Measurements from ENCODE around the gene AQP1.

DNA sequence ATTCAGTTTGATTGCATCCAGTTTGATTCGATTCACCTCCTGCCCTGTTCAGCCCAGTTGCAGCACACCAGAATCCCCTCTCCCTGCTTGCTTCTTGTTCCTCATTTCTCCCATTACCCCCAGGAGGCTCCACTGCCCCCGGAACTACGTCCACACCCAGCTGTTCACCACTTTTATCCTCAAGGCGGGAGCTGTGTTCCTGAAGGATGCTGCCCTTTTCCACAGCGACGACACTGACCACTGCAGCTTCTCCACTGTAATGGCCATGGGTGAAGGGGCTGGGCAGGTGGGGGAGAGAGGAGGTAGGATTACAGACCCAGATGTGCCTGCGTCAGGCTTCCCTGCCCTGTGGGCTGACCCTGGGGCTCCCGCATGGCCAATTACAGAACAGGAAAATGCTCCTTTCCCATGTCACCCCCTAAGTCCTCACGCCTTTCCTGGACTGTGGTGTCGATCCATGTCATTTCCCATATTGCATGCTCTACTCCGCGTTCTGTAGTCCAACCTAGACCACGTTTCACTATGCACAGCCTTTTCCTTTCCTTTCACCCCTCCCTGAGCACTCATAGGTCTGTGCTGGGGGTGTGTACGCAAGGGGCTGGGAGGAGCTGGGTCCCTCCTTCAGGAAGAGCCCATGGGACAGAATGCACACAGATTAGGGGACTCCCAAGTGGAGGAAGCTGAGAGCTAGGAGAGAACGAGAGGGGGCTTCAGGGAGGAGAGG, 60.3 kb downstream of the AQP1 start:
- TF ChIP-seq, protein P1, sequence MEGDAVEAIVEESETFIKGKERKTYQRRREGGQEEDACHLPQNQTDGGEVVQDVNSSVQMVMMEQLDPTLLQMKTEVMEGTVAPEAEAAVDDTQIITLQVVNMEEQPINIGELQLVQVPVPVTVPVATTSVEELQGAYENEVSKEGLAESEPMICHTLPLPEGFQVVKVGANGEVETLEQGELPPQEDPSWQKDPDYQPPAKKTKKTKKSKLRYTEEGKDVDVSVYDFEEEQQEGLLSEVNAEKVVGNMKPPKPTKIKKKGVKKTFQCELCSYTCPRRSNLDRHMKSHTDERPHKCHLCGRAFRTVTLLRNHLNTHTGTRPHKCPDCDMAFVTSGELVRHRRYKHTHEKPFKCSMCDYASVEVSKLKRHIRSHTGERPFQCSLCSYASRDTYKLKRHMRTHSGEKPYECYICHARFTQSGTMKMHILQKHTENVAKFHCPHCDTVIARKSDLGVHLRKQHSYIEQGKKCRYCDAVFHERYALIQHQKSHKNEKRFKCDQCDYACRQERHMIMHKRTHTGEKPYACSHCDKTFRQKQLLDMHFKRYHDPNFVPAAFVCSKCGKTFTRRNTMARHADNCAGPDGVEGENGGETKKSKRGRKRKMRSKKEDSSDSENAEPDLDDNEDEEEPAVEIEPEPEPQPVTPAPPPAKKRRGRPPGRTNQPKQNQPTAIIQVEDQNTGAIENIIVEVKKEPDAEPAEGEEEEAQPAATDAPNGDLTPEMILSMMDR (IDR thresholded peaks at IDR 0.05; ENCODE audit: borderline replicate concordance, extremely low read depth, low read length, poor library complexity, severe bottlenecking), result no peak
- no peak for TF ChIP-seq EZH2 (IDR thresholded peaks at IDR 0.05; ENCODE audit: borderline replicate concordance, low read depth, low read length, severe bottlenecking)

Measured in DND-41 (cell line).